Large intestine (tissue), 3 donors: ENCODE measurements around the gene MYO16. TPM values are rescaled to one million over a fixed set of nuclear protein-coding genes. Genes with fewer than 3 reads are reported as not detected.
A peak's percentile ranks its signal among the peaks of the same experiment; 100 is the strongest.

Experiments used
- DNase-seq, 2 donors: peaks; one replicate each; pipeline versions ENCODE4 v3.0.0 to v3.0.0-alpha.2; 2013
- H3K27ac ChIP-seq: one replicate; pipeline ENCODE4 v1.5.1; 2013; ENCODE audit warnings: low read length
- H3K27me3 ChIP-seq: 2 replicates; pipeline ENCODE4 v1.6.1; 2013; ENCODE audit warnings: low read length; ENCODE audit not compliant: control insufficient read depth, insufficient read depth
- H3K36me3 ChIP-seq: 2 replicates; pipeline ENCODE4 v1.6.1; 2013; ENCODE audit warnings: low read length; ENCODE audit not compliant: control insufficient read depth, insufficient read depth
- H3K4me1 ChIP-seq: one replicate; pipeline ENCODE4 v1.6.1; 2013; ENCODE audit warnings: low read length; ENCODE audit not compliant: control insufficient read depth, insufficient read depth
- H3K4me3 ChIP-seq: one replicate; pipeline ENCODE4 v1.5.1; 2013; ENCODE audit warnings: low read length
- H3K9me3 ChIP-seq: one replicate; pipeline ENCODE4 v1.6.1; 2013; ENCODE audit warnings: mild to moderate bottlenecking, low read depth, low read length, moderate library complexity; ENCODE audit not compliant: control insufficient read depth
- WGBS: methylation state at CpG from one replicate; pipeline ENCODE4 v1.1.5; 2013; ENCODE audit warnings: low lambda C conversion rate; ENCODE audit not compliant: insufficient coverage; 5-methylcytosine and 5-hydroxymethylcytosine counted together
- polyA plus RNA-seq: library from polyadenylated mRNA; unstranded; fragments of 120-200 nt; gene quantifications from one replicate; pipeline ENCODE4 v1.2.1, GENCODE V29; 2013

The MYO16 gene
- polyA plus RNA-seq, 1 donor = 0.27 TPM

- H3K27ac ChIP-seq = no peak overlapping the region
- peaks cover 4% of the 10 kb centered on the region for H3K4me1 ChIP-seq
- peaks cover 2% of the 10 kb centered on the region for H3K27me3 ChIP-seq
- H3K36me3 ChIP-seq = no peaks in the 10 kb centered on the region
- H3K9me3 ChIP-seq = no peaks in the 10 kb centered on the region
- no peak overlapping the region for H3K4me3 ChIP-seq
- whole genome bisulfite sequencing = no CpG with 5 or more reads among the region's 8 CpGs
- DNase-seq = peak in 1 of 2 donors; percentile 5
These were observed 318.2 kb downstream of the MYO16 start for GRCh38 chr13:108947551-108948030.

- peaks cover 2% of the 10 kb centered on the region for H3K27me3 ChIP-seq
- H3K9me3 ChIP-seq = no peaks in the 10 kb centered on the region
- no peak overlapping the region for H3K4me3 ChIP-seq
- no peak overlapping the region for H3K27ac ChIP-seq
- no peak for DNase-seq
- no peaks in the 10 kb centered on the region for H3K36me3 ChIP-seq
- H3K4me1 ChIP-seq = peaks cover 4% of the 10 kb centered on the region
- WGBS = 94% methylated on average over 3 of the region's 7 CpGs
These were observed 318.9 kb downstream of the MYO16 start for GRCh38 chr13:108948251-108948671.

GRCh38 chr13:108950333-108951010 is 321.1 kb downstream of the MYO16 start:
- Histone ChIP-seq H3K36me3 (no peaks in the 10 kb centered on the region), H3K27me3 (peaks cover 2% of the 10 kb centered on the region), H3K4me3 (no peak overlapping the region), H3K9me3 (no peaks in the 10 kb centered on the region), H3K27ac (no peak overlapping the region), H3K4me1 (peaks cover 4% of the 10 kb centered on the region)
- WGBS = 75% methylated on average over 2 of the region's 8 CpGs
- no peak for DNase-seq

GRCh38 chr13:108955741-108956140 is 326.3 kb downstream of the MYO16 start:
- DNase-seq = no peak
- Histone ChIP-seq H3K27ac (no peak overlapping the region), H3K9me3 (no peaks in the 10 kb centered on the region), H3K4me1 (no peaks in the 10 kb centered on the region), H3K4me3 (no peak overlapping the region), H3K36me3 (no peaks in the 10 kb centered on the region), H3K27me3 (no peaks in the 10 kb centered on the region)
- 100% methylated on average over 2 of the region's 5 CpGs for WGBS

- no peak overlapping the region for H3K4me3 ChIP-seq
- no peak for DNase-seq
- no CpG with 5 or more reads among the region's 11 CpGs for WGBS
- H3K9me3 ChIP-seq = no peaks in the 10 kb centered on the region
- no peaks in the 10 kb centered on the region for H3K36me3 ChIP-seq
- H3K27me3 ChIP-seq = no peaks in the 10 kb centered on the region
- no peak overlapping the region for H3K27ac ChIP-seq
- no peaks in the 10 kb centered on the region for H3K4me1 ChIP-seq
These were observed 328.1 kb downstream of the MYO16 start for GRCh38 chr13:108957369-108958012.

- H3K4me3 ChIP-seq = no peak overlapping the region
- H3K27ac ChIP-seq = no peak overlapping the region
- H3K27me3 ChIP-seq = no peaks in the 10 kb centered on the region
- no peak for DNase-seq
- no peaks in the 10 kb centered on the region for H3K9me3 ChIP-seq
- H3K36me3 ChIP-seq = no peaks in the 10 kb centered on the region
- no peaks in the 10 kb centered on the region for H3K4me1 ChIP-seq
These were observed 328.6 kb downstream of the MYO16 start for GRCh38 chr13:108958013-108958376.

- H3K4me1 ChIP-seq = no peaks in the 10 kb centered on the region
- no peaks in the 10 kb centered on the region for H3K27me3 ChIP-seq
- DNase-seq = no peak
- H3K9me3 ChIP-seq = no peaks in the 10 kb centered on the region
- no peak overlapping the region for H3K27ac ChIP-seq
- no peak overlapping the region for H3K4me3 ChIP-seq
- no peaks in the 10 kb centered on the region for H3K36me3 ChIP-seq
These were observed 329.8 kb downstream of the MYO16 start for GRCh38 chr13:108959234-108959633.

- Histone ChIP-seq H3K9me3 (no peaks in the 10 kb centered on the region), H3K36me3 (no peaks in the 10 kb centered on the region), H3K4me1 (no peaks in the 10 kb centered on the region), H3K27ac (no peak overlapping the region), H3K27me3 (no peaks in the 10 kb centered on the region), H3K4me3 (no peak overlapping the region)
- no peak for DNase-seq
- no CpG with 5 or more reads among the region's 6 CpGs for WGBS
These were observed 330.6 kb downstream of the MYO16 start for GRCh38 chr13:108960006-108960405.

GRCh38 chr13:108961542-108962125 is 332.2 kb downstream of the MYO16 start:
- Histone ChIP-seq H3K4me1 (no peaks in the 10 kb centered on the region), H3K4me3 (no peak overlapping the region), H3K27me3 (no peaks in the 10 kb centered on the region), H3K27ac (no peak overlapping the region), H3K9me3 (no peaks in the 10 kb centered on the region), H3K36me3 (no peaks in the 10 kb centered on the region)
- WGBS = no CpG with 5 or more reads among the region's 7 CpGs
- peak; percentile 9 to 31 for DNase-seq

GRCh38 chr13:108962654-108963053 is 333.2 kb downstream of the MYO16 start:
- Histone ChIP-seq H3K36me3 (no peaks in the 10 kb centered on the region), H3K27ac (no peak overlapping the region), H3K4me1 (no peaks in the 10 kb centered on the region), H3K27me3 (no peaks in the 10 kb centered on the region), H3K4me3 (no peak overlapping the region), H3K9me3 (no peaks in the 10 kb centered on the region)
- DNase-seq = peak in 1 of 2 donors; percentile 14
